ENCODE data around the gene KAT2B.

KAT2B gene

GRCh38 chr3:20068512-20069177, 28.4 kb downstream of the KAT2B start:
- Histone ChIP-seq H2BK5ac (ENCODE audit: low read length) (no peak overlapping the region), H3K27me3 (ENCODE audit: insufficient read depth, low read length, poor library complexity) (no peaks in the 10 kb centered on the region), H4K5ac (ENCODE audit: low read length) (no peak overlapping the region), H3K79me2 (ENCODE audit: control insufficient read depth, insufficient read depth, low read length) (no peaks in the 10 kb centered on the region), H3K27ac (ENCODE audit: low read depth, low read length) (no peak overlapping the region), H3K79me1 (ENCODE audit: low read length) (no peaks in the 10 kb centered on the region), H3K18ac (ENCODE audit: low read length) (no peak overlapping the region), H2AK5ac (ENCODE audit: low read length) (no peak overlapping the region), H3K23ac (ENCODE audit: low read length) (no peak overlapping the region), H2BK120ac (ENCODE audit: low read depth, low read length) (no peak overlapping the region), H3K4me2 (ENCODE audit: low read length) (no peak overlapping the region), H3K4ac (ENCODE audit: low read depth, low read length) (no peak overlapping the region), H4K8ac (ENCODE audit: low read depth, low read length) (no peak overlapping the region), H3K36me3 (ENCODE audit: control insufficient read depth, insufficient read depth, low read length) (no peaks in the 10 kb centered on the region), H3K9ac (ENCODE audit: low read length) (no peak overlapping the region), H3K4me3 (ENCODE audit: low read length) (no peak overlapping the region), H3K56ac (ENCODE audit: low read length) (no peak overlapping the region), H2BK15ac (replicated peaks; ENCODE audit: low read depth) (no peak overlapping the region), H3K4me1 (ENCODE audit: control insufficient read depth, low read depth, low read length) (no peaks in the 10 kb centered on the region)
- DNase-seq: no peak
- no CpG with 5 or more reads among the region's 3 CpGs for WGBS (ENCODE audit: extremely low coverage, insufficient coverage, low lambda C conversion rate)

- Histone ChIP-seq H3K4ac (ENCODE audit: low read depth, low read length) (no peak overlapping the region), H3K79me2 (ENCODE audit: control insufficient read depth, insufficient read depth, low read length) (no peaks in the 10 kb centered on the region), H3K27me3 (ENCODE audit: insufficient read depth, low read length, poor library complexity) (no peaks in the 10 kb centered on the region), H3K56ac (ENCODE audit: low read length) (no peak overlapping the region), H3K4me2 (ENCODE audit: low read length) (no peak overlapping the region), H3K27ac (ENCODE audit: low read depth, low read length) (no peak overlapping the region), H3K18ac (ENCODE audit: low read length) (no peak overlapping the region), H3K4me3 (ENCODE audit: low read length) (no peak overlapping the region), H4K5ac (ENCODE audit: low read length) (no peak overlapping the region), H3K4me1 (ENCODE audit: control insufficient read depth, low read depth, low read length) (no peaks in the 10 kb centered on the region), H2BK5ac (ENCODE audit: low read length) (no peak overlapping the region), H3K9ac (ENCODE audit: low read length) (no peak overlapping the region), H3K79me1 (ENCODE audit: low read length) (no peaks in the 10 kb centered on the region), H4K8ac (ENCODE audit: low read depth, low read length) (no peak overlapping the region), H2AK5ac (ENCODE audit: low read length) (no peak overlapping the region), H3K36me3 (ENCODE audit: control insufficient read depth, insufficient read depth, low read length) (no peaks in the 10 kb centered on the region), H3K23ac (ENCODE audit: low read length) (no peak overlapping the region), H2BK15ac (replicated peaks; ENCODE audit: low read depth) (no peak overlapping the region), H2BK120ac (ENCODE audit: low read depth, low read length) (no peak overlapping the region)
- DNase-seq: no peak
These were observed 28.9 kb downstream of the KAT2B start for GRCh38 chr3:20069178-20069532.

- no peak overlapping the region for H2BK120ac ChIP-seq (ENCODE audit: low read depth, low read length)
- no peaks in the 10 kb centered on the region for H3K4me1 ChIP-seq (ENCODE audit: control insufficient read depth, low read depth, low read length)
- H4K8ac ChIP-seq (ENCODE audit: low read depth, low read length): no peak overlapping the region
- no peak overlapping the region for H3K18ac ChIP-seq (ENCODE audit: low read length)
- H3K4me3 ChIP-seq (ENCODE audit: low read length): no peak overlapping the region
- WGBS (ENCODE audit: extremely low coverage, insufficient coverage, low lambda C conversion rate): no CpG with 5 or more reads among the region's 2 CpGs
- H3K27me3 ChIP-seq (ENCODE audit: insufficient read depth, low read length, poor library complexity): no peaks in the 10 kb centered on the region
- no peak overlapping the region for H4K5ac ChIP-seq (ENCODE audit: low read length)
- no peaks in the 10 kb centered on the region for H3K36me3 ChIP-seq (ENCODE audit: control insufficient read depth, insufficient read depth, low read length)
- H3K9ac ChIP-seq (ENCODE audit: low read length): no peak overlapping the region
- no peak overlapping the region for H3K56ac ChIP-seq (ENCODE audit: low read length)
- no peak overlapping the region for H3K4me2 ChIP-seq (ENCODE audit: low read length)
- H2BK15ac ChIP-seq (replicated peaks; ENCODE audit: low read depth): no peak overlapping the region
- H3K23ac ChIP-seq (ENCODE audit: low read length): no peak overlapping the region
- H2AK5ac ChIP-seq (ENCODE audit: low read length): no peak overlapping the region
- no peak overlapping the region for H2BK5ac ChIP-seq (ENCODE audit: low read length)
- no peaks in the 10 kb centered on the region for H3K79me2 ChIP-seq (ENCODE audit: control insufficient read depth, insufficient read depth, low read length)
- H3K79me1 ChIP-seq (ENCODE audit: low read length): no peaks in the 10 kb centered on the region
- no peak overlapping the region for H3K4ac ChIP-seq (ENCODE audit: low read depth, low read length)
- no peak for DNase-seq
- H3K27ac ChIP-seq (ENCODE audit: low read depth, low read length): no peak overlapping the region
These were observed 30.9 kb downstream of the KAT2B start for GRCh38 chr3:20071175-20071574.

GRCh38 chr3:20072422-20072821, 32.2 kb downstream of the KAT2B start:
- no CpG with 5 or more reads among the region's 6 CpGs for WGBS (ENCODE audit: extremely low coverage, insufficient coverage, low lambda C conversion rate)
- no peak overlapping the region for H3K56ac ChIP-seq (ENCODE audit: low read length)
- no peak for DNase-seq
- H3K18ac ChIP-seq (ENCODE audit: low read length): no peak overlapping the region
- no peak overlapping the region for H3K9ac ChIP-seq (ENCODE audit: low read length)
- no peak overlapping the region for H3K23ac ChIP-seq (ENCODE audit: low read length)
- H3K36me3 ChIP-seq (ENCODE audit: control insufficient read depth, insufficient read depth, low read length): no peaks in the 10 kb centered on the region
- no peak overlapping the region for H4K8ac ChIP-seq (ENCODE audit: low read depth, low read length)
- H2BK120ac ChIP-seq (ENCODE audit: low read depth, low read length): no peak overlapping the region
- H2BK5ac ChIP-seq (ENCODE audit: low read length): no peak overlapping the region
- no peak overlapping the region for H3K4me3 ChIP-seq (ENCODE audit: low read length)
- no peak overlapping the region for H3K27ac ChIP-seq (ENCODE audit: low read depth, low read length)
- H3K4me2 ChIP-seq (ENCODE audit: low read length): no peak overlapping the region
- H4K5ac ChIP-seq (ENCODE audit: low read length): no peak overlapping the region
- no peaks in the 10 kb centered on the region for H3K79me2 ChIP-seq (ENCODE audit: control insufficient read depth, insufficient read depth, low read length)
- no peak overlapping the region for H2BK15ac ChIP-seq (replicated peaks; ENCODE audit: low read depth)
- no peaks in the 10 kb centered on the region for H3K27me3 ChIP-seq (ENCODE audit: insufficient read depth, low read length, poor library complexity)
- no peaks in the 10 kb centered on the region for H3K79me1 ChIP-seq (ENCODE audit: low read length)
- no peak overlapping the region for H3K4ac ChIP-seq (ENCODE audit: low read depth, low read length)
- H3K4me1 ChIP-seq (ENCODE audit: control insufficient read depth, low read depth, low read length): no peaks in the 10 kb centered on the region
- H2AK5ac ChIP-seq (ENCODE audit: low read length): no peak overlapping the region

- no CpG with 5 or more reads among the region's 5 CpGs for WGBS (ENCODE audit: extremely low coverage, insufficient coverage, low lambda C conversion rate)
- H3K18ac ChIP-seq (ENCODE audit: low read length): no peak overlapping the region
- H3K4me1 ChIP-seq (ENCODE audit: control insufficient read depth, low read depth, low read length): no peaks in the 10 kb centered on the region
- H3K36me3 ChIP-seq (ENCODE audit: control insufficient read depth, insufficient read depth, low read length): no peaks in the 10 kb centered on the region
- H3K27ac ChIP-seq (ENCODE audit: low read depth, low read length): no peak overlapping the region
- no peak overlapping the region for H3K56ac ChIP-seq (ENCODE audit: low read length)
- H3K4me2 ChIP-seq (ENCODE audit: low read length): no peak overlapping the region
- no peaks in the 10 kb centered on the region for H3K79me1 ChIP-seq (ENCODE audit: low read length)
- H3K4me3 ChIP-seq (ENCODE audit: low read length): no peak overlapping the region
- DNase-seq: no peak
- H3K79me2 ChIP-seq (ENCODE audit: control insufficient read depth, insufficient read depth, low read length): no peaks in the 10 kb centered on the region
- no peak overlapping the region for H2BK5ac ChIP-seq (ENCODE audit: low read length)
- no peak overlapping the region for H2BK120ac ChIP-seq (ENCODE audit: low read depth, low read length)
- H3K4ac ChIP-seq (ENCODE audit: low read depth, low read length): no peak overlapping the region
- H2AK5ac ChIP-seq (ENCODE audit: low read length): no peak overlapping the region
- H2BK15ac ChIP-seq (replicated peaks; ENCODE audit: low read depth): no peak overlapping the region
- no peaks in the 10 kb centered on the region for H3K27me3 ChIP-seq (ENCODE audit: insufficient read depth, low read length, poor library complexity)
- H4K5ac ChIP-seq (ENCODE audit: low read length): no peak overlapping the region
- no peak overlapping the region for H3K9ac ChIP-seq (ENCODE audit: low read length)
- no peak overlapping the region for H4K8ac ChIP-seq (ENCODE audit: low read depth, low read length)
- H3K23ac ChIP-seq (ENCODE audit: low read length): no peak overlapping the region
These were observed 32.8 kb downstream of the KAT2B start for GRCh38 chr3:20073068-20073467.

- no peak overlapping the region for H4K8ac ChIP-seq (ENCODE audit: low read depth, low read length)
- no peaks in the 10 kb centered on the region for H3K27me3 ChIP-seq (ENCODE audit: insufficient read depth, low read length, poor library complexity)
- H3K27ac ChIP-seq (ENCODE audit: low read depth, low read length): no peak overlapping the region
- H3K36me3 ChIP-seq (ENCODE audit: control insufficient read depth, insufficient read depth, low read length): no peaks in the 10 kb centered on the region
- no peak for DNase-seq
- no peaks in the 10 kb centered on the region for H3K79me1 ChIP-seq (ENCODE audit: low read length)
- H3K4me3 ChIP-seq (ENCODE audit: low read length): no peak overlapping the region
- no peak overlapping the region for H3K18ac ChIP-seq (ENCODE audit: low read length)
- H3K4ac ChIP-seq (ENCODE audit: low read depth, low read length): no peak overlapping the region
- WGBS (ENCODE audit: extremely low coverage, insufficient coverage, low lambda C conversion rate): no CpG with 5 or more reads among the region's 4 CpGs
- no peak overlapping the region for H3K9ac ChIP-seq (ENCODE audit: low read length)
- no peaks in the 10 kb centered on the region for H3K79me2 ChIP-seq (ENCODE audit: control insufficient read depth, insufficient read depth, low read length)
- H3K23ac ChIP-seq (ENCODE audit: low read length): no peak overlapping the region
- no peaks in the 10 kb centered on the region for H3K4me1 ChIP-seq (ENCODE audit: control insufficient read depth, low read depth, low read length)
- no peak overlapping the region for H3K56ac ChIP-seq (ENCODE audit: low read length)
- no peak overlapping the region for H3K4me2 ChIP-seq (ENCODE audit: low read length)
- H2BK15ac ChIP-seq (replicated peaks; ENCODE audit: low read depth): no peak overlapping the region
- no peak overlapping the region for H2BK5ac ChIP-seq (ENCODE audit: low read length)
- no peak overlapping the region for H2AK5ac ChIP-seq (ENCODE audit: low read length)
- no peak overlapping the region for H4K5ac ChIP-seq (ENCODE audit: low read length)
- H2BK120ac ChIP-seq (ENCODE audit: low read depth, low read length): no peak overlapping the region
These were observed 33.4 kb downstream of the KAT2B start for GRCh38 chr3:20073683-20074082.
